Common myeloid progenitor, CD34-positive (primary cell): ENCODE data around the gene HPX.
A peak's percentile ranks its signal among the peaks of the same experiment; 100 is the strongest.

Experiments
- CTCF ChIA-PET: fragments of 350-600 bp; sonication (Branson Sonifier 250); formaldehyde crosslinking; loops from one replicate; lab custom pipeline; 2021; ENCODE audit warnings: antibody characterized with exemption; lab: Charles Lee
- POLR2A ChIA-PET: fragments of 350-600 bp; sonication (Branson Sonifier 250); formaldehyde crosslinking; loops from one replicate; lab custom pipeline; 2021; ENCODE audit warnings: antibody characterized with exemption; lab: Charles Lee
- DNase-seq, 3 donors: peaks; one replicate each; pipeline versions ENCODE4 v3.0.0 to v3.0.0-alpha.2; 2013
- H3K27ac ChIP-seq, 2 experiments: 1 replicate in 1 of 2; 2 replicates in 1 of 2; pipeline ENCODE4 v1.7.0; 2013; ENCODE audit warnings: inconsistent platforms in 2 of 2, low read length in 2 of 2, mild to moderate bottlenecking in 2 of 2, low read depth in 1 of 2, moderate library complexity in 1 of 2; ENCODE audit not compliant: severe bottlenecking in 2 of 2, insufficient read depth in 1 of 2, poor library complexity in 1 of 2
- H3K27me3 ChIP-seq, 5 experiments: replicated peaks in 2 of 5; 1 replicate in 3 of 5; 2 replicates in 2 of 5; pipeline versions ENCODE4 v1.6.1 to v1.7.0; 2013; ENCODE audit warnings: low read length in 4 of 5, mild to moderate bottlenecking in 2 of 5, moderate library complexity in 2 of 5, inconsistent platforms in 1 of 5; ENCODE audit not compliant: insufficient read depth in 5 of 5, control insufficient read depth in 4 of 5
- H3K36me3 ChIP-seq, 4 experiments: 1 replicate in 2 of 4; 2 replicates in 2 of 4; pipeline versions ENCODE4 v1.6.1 to v1.7.0; 2013; ENCODE audit warnings: low read length in 3 of 4, control low read depth in 1 of 4, mild to moderate bottlenecking in 1 of 4; ENCODE audit not compliant: control insufficient read depth in 4 of 4, insufficient read depth in 4 of 4
- H3K4me1 ChIP-seq, 4 experiments: 1 replicate in 3 of 4; 2 replicates in 1 of 4; pipeline versions ENCODE4 v1.6.1 to v1.7.1; 2013; ENCODE audit warnings: low read length in 3 of 4, mild to moderate bottlenecking in 3 of 4, control low read depth in 1 of 4, inconsistent platforms in 1 of 4, moderate library complexity in 1 of 4; ENCODE audit not compliant: control insufficient read depth in 4 of 4, insufficient read depth in 4 of 4; ENCODE audit errors: control extremely low read depth in 1 of 4
- H3K4me3 ChIP-seq, 7 experiments: 1 replicate in 4 of 7; 2 replicates in 3 of 7; pipeline versions ENCODE4 v1.5.1 to v1.7.0; 2013; ENCODE audit warnings: mild to moderate bottlenecking in 7 of 7, low read length in 6 of 7, moderate library complexity in 6 of 7, inconsistent platforms in 2 of 7, low read depth in 2 of 7, control low read depth in 1 of 7; ENCODE audit not compliant: insufficient read depth in 4 of 7, control insufficient read depth in 1 of 7; ENCODE audit errors: extremely low read depth in 1 of 7
- H3K9me3 ChIP-seq, 5 experiments: 1 replicate in 4 of 5; 2 replicates in 1 of 5; pipeline versions ENCODE4 v1.6.1 to v1.7.1; 2013; ENCODE audit warnings: low read length in 4 of 5, mild to moderate bottlenecking in 2 of 5, inconsistent platforms in 1 of 5, low read depth in 1 of 5, moderate library complexity in 1 of 5; ENCODE audit not compliant: control insufficient read depth in 4 of 5, insufficient read depth in 2 of 5; ENCODE audit errors: control extremely low read depth in 1 of 5
- WGBS: methylation state at CpG from one replicate; pipeline ENCODE4 v1.1.5; 2013; ENCODE audit not compliant: insufficient coverage; 5-methylcytosine and 5-hydroxymethylcytosine counted together

The HPX gene

DNA sequence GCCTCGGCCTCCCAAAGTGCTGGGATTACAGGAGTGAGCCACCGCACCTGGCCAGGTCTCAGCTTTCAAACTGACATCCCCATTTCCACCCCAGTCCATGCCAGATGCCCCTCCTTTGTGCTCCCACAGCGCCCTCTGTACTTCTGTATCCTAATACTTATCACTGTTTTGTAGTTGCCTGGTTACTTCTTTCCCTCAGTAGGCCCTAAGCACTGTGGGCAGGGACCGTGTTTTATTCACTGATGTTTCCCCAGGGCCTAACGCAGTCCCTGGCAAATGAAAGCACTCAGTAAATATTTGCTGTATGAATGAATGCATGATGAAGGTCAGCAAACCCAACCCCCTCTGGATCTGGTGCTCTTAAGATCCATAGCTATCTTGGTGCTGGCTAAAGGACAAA lies 35.1 kb upstream of the HPX start:
- no peaks in the 10 kb centered on the region for H3K9me3 ChIP-seq
- DNase-seq: peak in 1 of 3 donors; percentile 27
- POLR2A ChIA-PET: no interaction called here
- H3K27ac ChIP-seq: no peak overlapping the region
- WGBS: 96% methylated on average over 3 of the region's 5 CpGs
- H3K4me1 ChIP-seq: peaks cover 4 to 33% (median 26%) of the 10 kb centered on the region in 4 experiments
- no peaks in the 10 kb centered on the region for H3K27me3 ChIP-seq
- peaks cover 5 to 32% (median 19%) of the 10 kb centered on the region in 4 experiments for H3K36me3 ChIP-seq
- CTCF ChIA-PET: interaction anchor here (0.6 to 4.5 kb wide), 4 partner anchors 31 to 98 kb away, joined by 3 to 24 read pairs (median 4); no protein-coding TSS in a partner anchor
- no peak overlapping the region for H3K4me3 ChIP-seq

GRCh38 chr11:6474806-6475500 lies 34.2 kb upstream of the HPX start:
- DNase-seq: no peak
- Histone ChIP-seq H3K27ac (no peak overlapping the region), H3K9me3 (no peaks in the 10 kb centered on the region), H3K4me1 (peaks cover 7 to 31% (median 23%) of the 10 kb centered on the region in 4 experiments), H3K4me3 (no peak overlapping the region), H3K36me3 (peaks cover 5 to 32% (median 19%) of the 10 kb centered on the region in 4 experiments), H3K27me3 (no peaks in the 10 kb centered on the region)
- WGBS: 86% methylated on average over 2 of the region's 3 CpGs
- POLR2A ChIA-PET: no interaction called here
- CTCF ChIA-PET: interaction anchor here (0.6 to 4.5 kb wide), 4 partner anchors 15 to 97 kb away, joined by 3 to 24 read pairs (median 8); no protein-coding TSS in a partner anchor

- ChIA-PET POLR2A (no interaction called here), CTCF (interaction anchor here (1.5 to 4.5 kb wide), 3 partner anchors 16 to 96 kb away, joined by 3 to 24 read pairs (median 13); no protein-coding TSS in a partner anchor)
- 63% methylated on average over 1 of the region's 7 CpGs for WGBS
- H3K4me3 ChIP-seq: peak overlapping the region; percentile 27 to 79 (median 66)
- no peaks in the 10 kb centered on the region for H3K9me3 ChIP-seq
- H3K27ac ChIP-seq: no peak overlapping the region
- H3K4me1 ChIP-seq: peaks cover 8 to 33% (median 24%) of the 10 kb centered on the region in 4 experiments
- peaks cover 5 to 29% (median 19%) of the 10 kb centered on the region in 4 experiments for H3K36me3 ChIP-seq
- DNase-seq: peak in 1 of 3 donors; percentile 44
- no peaks in the 10 kb centered on the region for H3K27me3 ChIP-seq
Measured at GRCh38 chr11:6474413-6474792, 33.6 kb upstream of the HPX start.

- Histone ChIP-seq H3K36me3 (peaks cover 5 to 24% (median 16%) of the 10 kb centered on the region in 4 experiments), H3K27me3 (no peaks in the 10 kb centered on the region), H3K4me1 (peaks cover 10 to 40% (median 30%) of the 10 kb centered on the region in 4 experiments), H3K4me3 (peak within 1 kb of the TSS; percentile 67 to 91 (median 80)), H3K27ac (peak within 1 kb of the TSS in 1 of 2 experiments; percentile 54), H3K9me3 (no peaks in the 10 kb centered on the region)
- WGBS: 0% methylated on average over 48 of the region's 87 CpGs
- DNase-seq: peak; percentile 69 to 73 (median 73)
- ChIA-PET POLR2A (no interaction called here), CTCF (interaction anchor here (1.8 to 4.5 kb wide), 3 partner anchors 30 to 95 kb away, joined by 9 to 24 read pairs (median 13); no protein-coding TSS in a partner anchor)
Measured at GRCh38 chr11:6473451-6474412, 32.9 kb upstream of the HPX start, which contains the start of gene TRIM3. Gene TRIM3 (minus strand): TSS chr11:6473941. CDS start chr11:6465695, 8,246 bp downstream.

DNA sequence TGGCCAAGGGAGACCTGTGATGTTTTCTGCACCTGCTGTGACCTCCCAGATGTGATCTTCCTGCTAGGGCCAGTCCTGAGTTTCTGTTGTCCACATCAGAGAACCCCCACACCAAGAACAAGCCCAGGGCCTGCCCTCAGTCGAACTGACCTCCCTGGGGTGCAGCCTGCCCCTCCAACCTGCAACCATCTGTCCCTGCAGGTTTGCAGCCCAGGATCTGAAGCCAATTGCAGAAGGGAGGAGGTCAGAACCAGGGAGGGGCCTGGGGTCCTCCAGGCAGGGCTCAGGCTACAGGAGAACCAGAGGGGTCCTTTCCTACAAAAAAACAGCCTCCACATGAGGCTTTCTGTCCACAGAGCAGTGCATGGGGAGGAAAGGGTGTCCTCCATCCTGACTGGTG lies 32.1 kb upstream of the HPX start:
- no CpG with 5 or more reads among the region's 1 CpG for WGBS
- CTCF ChIA-PET: interaction anchor here (1.7 to 4.0 kb wide), 3 partner anchors 30 to 94 kb away, joined by 3 to 13 read pairs (median 9); no protein-coding TSS in a partner anchor
- Histone ChIP-seq H3K27ac (no peak overlapping the region), H3K4me3 (peak overlapping the region in 6 of 7 experiments; percentile 9 to 91 (median 34)), H3K4me1 (peaks cover 10 to 43% (median 32%) of the 10 kb centered on the region in 4 experiments), H3K9me3 (no peaks in the 10 kb centered on the region), H3K36me3 (peaks cover 4 to 16% (median 12%) of the 10 kb centered on the region in 4 experiments), H3K27me3 (no peaks in the 10 kb centered on the region)
- POLR2A ChIA-PET: no interaction called here
- DNase-seq: no peak

DNA sequence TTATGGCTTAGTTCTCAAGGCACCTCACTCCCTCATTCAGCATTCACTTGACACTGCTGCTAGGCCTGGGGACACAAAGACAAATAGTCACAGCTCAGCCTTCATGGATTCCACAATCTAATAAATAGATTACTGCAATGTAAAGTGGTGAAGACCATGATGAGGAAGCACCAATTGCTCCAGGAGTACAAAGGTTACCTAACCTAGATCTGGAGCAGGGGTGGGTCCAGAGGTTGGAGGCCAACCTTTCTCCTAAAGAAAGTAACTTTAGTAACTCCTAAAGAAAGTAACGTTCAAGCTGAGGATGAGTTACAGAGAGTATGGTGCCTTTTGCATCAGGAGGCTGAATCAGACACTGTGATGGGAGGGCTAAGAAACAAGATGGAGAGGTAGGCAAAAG lies 28.8 kb upstream of the HPX start:
- H3K9me3 ChIP-seq: no peaks in the 10 kb centered on the region
- ChIA-PET CTCF (interaction anchor here (0.6 to 1.8 kb wide), 3 partner anchors 23 to 91 kb away, joined by 3 to 5 read pairs (median 3); no protein-coding TSS in a partner anchor), POLR2A (interaction anchor here (1.4 to 1.5 kb wide), 2 partner anchors 12 to 81 kb away, joined by 4 to 5 read pairs; partner anchors contain the start of genes ARFIP2 and TIMM10B)
- H3K27ac ChIP-seq: no peak overlapping the region
- WGBS: 100% methylated on average over 1 of the region's 1 CpG
- H3K36me3 ChIP-seq: peaks cover 0 to 5% (median 0%) of the 10 kb centered on the region in 4 experiments
- DNase-seq: no peak
- H3K4me1 ChIP-seq: peaks cover 10 to 43% (median 32%) of the 10 kb centered on the region in 4 experiments
- H3K4me3 ChIP-seq: peak overlapping the region in 3 of 7 experiments; percentile 2 to 43 (median 30)
- no peaks in the 10 kb centered on the region for H3K27me3 ChIP-seq
